HG03103 (cell line): ENCODE data around the gene FAM117A.
"Not testable (repeated sequence)": the region's sequence is repeated elsewhere in the genome, so short reads cannot be mapped to it uniquely, and the experiment has no call there.

ENCODE experiments used
- ATAC-seq: cut with Tn5 transposase; IDR thresholded peaks from one replicate; pipeline ENCODE4 v1.9.1; 2021; ENCODE audit warnings: low read depth; ENCODE audit not compliant: unreplicated experiment

The FAM117A gene

DNA sequence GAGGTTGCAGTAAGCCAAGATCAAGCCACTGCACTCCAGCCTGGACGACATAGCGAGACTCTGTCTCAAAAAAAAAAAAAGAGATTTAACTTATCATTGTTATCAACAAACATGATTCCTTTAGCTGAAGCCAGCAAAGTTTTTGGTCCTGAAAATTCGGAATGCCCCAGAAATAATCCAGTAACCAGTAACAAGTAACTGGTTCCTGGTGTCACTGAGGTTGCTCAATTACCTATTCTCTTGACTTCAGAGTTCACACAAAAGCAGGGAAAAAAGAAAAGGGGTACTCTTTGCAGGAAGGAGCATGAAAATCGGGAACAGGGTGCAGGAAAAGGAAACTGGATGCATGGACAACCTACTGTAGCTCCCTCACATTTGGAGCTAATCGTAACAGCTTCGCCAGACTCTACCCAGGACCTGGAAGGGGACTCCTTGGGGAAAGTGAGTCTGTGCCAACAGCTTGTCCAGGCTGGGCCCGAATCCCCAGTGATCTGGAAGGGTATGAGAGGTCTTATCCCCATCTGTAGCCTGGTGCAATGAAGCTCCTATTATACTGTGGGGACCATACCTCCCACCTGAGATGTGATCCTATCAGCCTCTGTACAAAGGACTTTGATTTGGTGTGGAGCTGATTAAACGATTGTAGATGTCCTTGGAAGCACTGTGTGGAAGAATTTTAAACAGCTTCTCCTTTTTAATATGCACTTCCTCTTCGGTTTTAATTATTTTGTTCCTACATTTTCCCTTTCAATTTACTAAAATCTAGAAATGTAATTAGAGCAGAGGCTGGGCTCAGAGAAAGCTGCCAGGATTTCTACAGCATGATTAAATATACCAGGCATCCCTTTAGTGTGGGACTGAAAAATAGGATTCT is 82.6 kb downstream of the FAM117A start:
- ATAC-seq, result no peak

DNA sequence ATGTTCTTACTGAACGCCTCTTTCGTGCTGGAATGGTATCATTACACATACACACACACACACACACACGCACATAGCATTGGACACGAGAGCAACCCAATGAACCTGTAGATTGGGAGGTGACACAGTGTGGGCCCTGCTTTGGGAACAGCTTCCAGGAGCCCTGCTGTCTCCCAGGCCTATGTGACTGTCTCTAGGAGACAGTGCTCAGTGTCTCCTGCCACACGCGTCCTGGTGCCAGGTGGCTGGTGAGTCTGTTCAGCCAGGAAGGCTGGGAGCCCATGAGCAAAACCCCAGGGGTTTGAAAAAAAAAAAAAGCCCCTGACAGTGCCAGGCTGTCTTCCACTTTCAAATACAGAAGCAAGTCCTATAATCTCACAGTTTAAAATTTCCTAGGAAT is 83.6 kb downstream of the FAM117A start:
- ATAC-seq, result no peak

DNA sequence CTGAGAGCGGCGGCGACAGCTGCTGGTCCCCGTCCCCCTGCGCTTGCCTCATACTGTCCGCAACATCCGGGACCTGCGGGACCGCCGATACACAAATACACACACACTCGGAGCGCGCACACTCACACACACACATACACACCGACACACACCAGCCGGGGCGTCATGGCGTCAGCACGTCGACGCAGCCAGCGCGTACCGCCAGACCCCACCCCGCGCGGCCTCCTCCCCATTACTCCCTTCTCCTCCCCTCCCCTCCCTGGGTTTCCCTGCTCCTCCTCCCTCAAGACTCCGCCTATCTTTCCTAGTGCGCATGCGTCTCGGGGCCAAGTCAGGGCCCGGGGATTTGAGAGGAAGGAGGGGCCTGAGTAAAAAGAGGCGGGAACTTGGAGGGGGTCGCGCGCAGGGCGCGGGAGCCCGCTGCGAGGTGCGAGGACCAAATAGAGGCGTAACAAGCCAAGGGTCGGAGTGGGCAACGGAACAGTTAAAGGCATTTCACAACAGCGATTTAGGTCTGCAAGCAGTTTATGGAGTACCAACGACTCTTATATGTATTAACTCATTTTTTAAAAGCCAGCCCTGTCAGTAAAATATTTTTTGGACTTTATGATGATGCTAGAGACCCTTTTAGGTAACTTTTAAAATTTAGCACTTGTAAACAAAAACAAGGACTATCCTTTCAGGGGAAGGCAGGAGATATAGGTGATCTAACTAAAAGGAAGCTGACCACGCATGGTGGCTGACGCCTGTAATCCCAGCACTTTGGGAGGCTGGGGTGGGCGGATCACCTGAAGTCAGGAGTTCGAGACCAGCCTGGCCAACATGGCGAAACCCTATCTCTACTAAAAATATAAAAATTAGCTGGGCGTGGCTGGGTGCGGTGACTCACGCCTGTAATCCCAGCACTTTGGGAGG is 85.7 kb downstream of the FAM117A start, which contains the start of gene SPOP:
Gene SPOP (minus strand): TSS at position 165 of the 915 bp plus-strand sequence. CDS start 55,287 bp downstream, outside the sequence.
- peak; percentile 62 for ATAC-seq

- ATAC-seq, result peak; percentile 35
Observed at GRCh38 chr17:49677134-49677932, 86.6 kb downstream of the FAM117A start.

DNA sequence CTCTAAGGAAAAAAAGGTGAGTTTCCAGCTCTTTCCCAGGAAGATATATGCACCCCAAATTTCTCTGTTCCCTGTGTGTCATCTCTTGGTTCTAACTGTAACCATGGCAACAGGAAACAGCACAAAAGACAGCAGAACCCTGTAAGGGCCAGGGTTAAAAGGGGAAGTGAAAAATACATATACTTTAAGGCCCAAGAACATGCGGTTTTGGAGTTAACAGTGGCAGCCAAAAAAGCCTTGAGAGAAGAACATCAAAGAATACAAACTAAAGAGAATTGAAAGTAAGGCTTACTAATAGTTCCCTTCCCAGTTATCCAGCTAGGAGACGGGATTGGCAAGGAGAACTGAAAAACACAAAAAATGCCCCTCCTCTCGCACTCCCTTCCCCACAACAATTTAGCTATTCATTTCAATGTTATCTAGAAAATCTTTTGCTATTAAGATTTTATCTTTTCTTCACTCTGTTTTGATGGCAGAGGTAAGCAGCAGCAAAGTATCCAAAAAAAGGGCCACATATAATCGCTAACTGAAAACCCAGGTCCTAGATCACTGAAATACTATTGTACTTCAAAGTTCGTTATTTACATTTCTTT is 87.6 kb downstream of the FAM117A start:
- no peak for ATAC-seq

DNA sequence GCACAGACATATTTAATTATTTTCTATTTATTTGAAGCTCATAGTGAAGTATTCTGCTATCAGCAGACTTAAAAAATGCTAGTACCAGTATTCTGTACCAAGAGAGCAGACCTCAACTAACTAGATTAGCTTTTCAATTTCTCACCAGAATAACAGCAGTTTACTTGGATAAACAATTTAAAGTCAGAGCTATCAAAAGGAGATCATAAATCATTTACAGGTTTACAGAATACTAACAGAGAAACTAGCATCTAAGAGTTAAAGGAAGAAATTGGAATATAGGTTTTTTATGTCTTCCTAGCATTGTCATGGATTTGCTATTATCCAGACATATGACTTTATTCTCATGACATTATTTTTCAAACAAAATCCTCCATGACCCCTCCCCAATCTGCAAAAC is 89.4 kb downstream of the FAM117A start:
- no peak for ATAC-seq

GRCh38 chr17:49673679-49674078 is 90.3 kb downstream of the FAM117A start:
- not testable (repeated sequence) for ATAC-seq

- no peak for ATAC-seq
Observed at GRCh38 chr17:49670641-49671040, 93.3 kb downstream of the FAM117A start.

GRCh38 chr17:49670002-49670401 is 93.9 kb downstream of the FAM117A start:
- no peak for ATAC-seq

- no peak for ATAC-seq
Observed at GRCh38 chr17:49667854-49668253, 96.1 kb downstream of the FAM117A start.

GRCh38 chr17:49664706-49665211 is 99.2 kb downstream of the FAM117A start:
- ATAC-seq, result no peak
